Coronary artery (tissue), 2 donors: ENCODE measurements around the gene DRGX.
A peak's percentile ranks its signal among the peaks of the same experiment; 100 is the strongest.

Experiments used
- DNase-seq: peaks from one replicate; pipeline ENCODE4 v3.0.0-alpha.2; 2017; ENCODE audit warnings: low spot score
- H3K27ac ChIP-seq, 2 donors: fragments of 200-600 bp; sonication (generic); one replicate each; pipeline ENCODE4 v1.5.1; 2016 to 2019
- H3K4me3 ChIP-seq: fragments of 200-600 bp; sonication (generic); 2 replicates; pipeline ENCODE4 v1.5.1; 2016; ENCODE audit warnings: mild to moderate bottlenecking, moderate library complexity
- TF ChIP-seq, protein P1 (sequence below): fragments of 200-600 bp; sonication (generic); IDR thresholded peaks from one replicate; pipeline ENCODE4 v1.5.1; 2019; ENCODE audit warnings: antibody characterized with exemption

Gene DRGX

GRCh38 chr10:49350846-49351532 lies 44.9 kb downstream of the DRGX start:
- DNase-seq, result peak; percentile 36
- TF ChIP-seq, protein P1, sequence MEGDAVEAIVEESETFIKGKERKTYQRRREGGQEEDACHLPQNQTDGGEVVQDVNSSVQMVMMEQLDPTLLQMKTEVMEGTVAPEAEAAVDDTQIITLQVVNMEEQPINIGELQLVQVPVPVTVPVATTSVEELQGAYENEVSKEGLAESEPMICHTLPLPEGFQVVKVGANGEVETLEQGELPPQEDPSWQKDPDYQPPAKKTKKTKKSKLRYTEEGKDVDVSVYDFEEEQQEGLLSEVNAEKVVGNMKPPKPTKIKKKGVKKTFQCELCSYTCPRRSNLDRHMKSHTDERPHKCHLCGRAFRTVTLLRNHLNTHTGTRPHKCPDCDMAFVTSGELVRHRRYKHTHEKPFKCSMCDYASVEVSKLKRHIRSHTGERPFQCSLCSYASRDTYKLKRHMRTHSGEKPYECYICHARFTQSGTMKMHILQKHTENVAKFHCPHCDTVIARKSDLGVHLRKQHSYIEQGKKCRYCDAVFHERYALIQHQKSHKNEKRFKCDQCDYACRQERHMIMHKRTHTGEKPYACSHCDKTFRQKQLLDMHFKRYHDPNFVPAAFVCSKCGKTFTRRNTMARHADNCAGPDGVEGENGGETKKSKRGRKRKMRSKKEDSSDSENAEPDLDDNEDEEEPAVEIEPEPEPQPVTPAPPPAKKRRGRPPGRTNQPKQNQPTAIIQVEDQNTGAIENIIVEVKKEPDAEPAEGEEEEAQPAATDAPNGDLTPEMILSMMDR, result no peak
- H3K27ac ChIP-seq, result no peak overlapping the region
- H3K4me3 ChIP-seq, result no peak overlapping the region

DNA sequence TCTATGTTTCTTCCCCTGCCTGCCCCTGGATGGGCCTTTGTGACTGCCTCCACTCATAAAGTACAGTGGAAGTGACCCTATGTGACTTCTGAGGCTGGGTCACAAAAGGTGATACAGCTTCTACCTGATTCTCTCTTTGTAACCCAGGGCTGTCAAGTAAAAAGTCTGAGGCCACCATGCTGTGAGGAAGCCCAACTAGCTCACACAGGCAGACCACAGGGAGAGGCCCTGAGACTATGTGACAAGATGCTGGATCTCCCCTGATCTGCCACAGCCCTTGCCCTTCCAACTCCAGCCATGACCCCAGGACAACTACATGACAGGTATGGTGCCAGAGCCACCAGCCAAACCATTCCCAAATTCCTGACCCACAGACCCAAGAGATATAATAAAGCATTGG lies 45.8 kb downstream of the DRGX start:
- Histone ChIP-seq H3K27ac (no peak overlapping the region), H3K4me3 (no peak overlapping the region)
- DNase-seq, result peak; percentile 17
- TF ChIP-seq, protein P1, result no peak

- no peak overlapping the region for H3K27ac ChIP-seq
- DNase-seq, result peak; percentile 40
- no peak overlapping the region for H3K4me3 ChIP-seq
- TF ChIP-seq, protein P1, result no peak
Observed at GRCh38 chr10:49349390-49349789, 46.5 kb downstream of the DRGX start.

GRCh38 chr10:49348593-49348992 lies 47.3 kb downstream of the DRGX start:
- Histone ChIP-seq H3K27ac (no peak overlapping the region), H3K4me3 (no peak overlapping the region)
- DNase-seq, result no peak
- TF ChIP-seq, protein P1, result no peak

DNA sequence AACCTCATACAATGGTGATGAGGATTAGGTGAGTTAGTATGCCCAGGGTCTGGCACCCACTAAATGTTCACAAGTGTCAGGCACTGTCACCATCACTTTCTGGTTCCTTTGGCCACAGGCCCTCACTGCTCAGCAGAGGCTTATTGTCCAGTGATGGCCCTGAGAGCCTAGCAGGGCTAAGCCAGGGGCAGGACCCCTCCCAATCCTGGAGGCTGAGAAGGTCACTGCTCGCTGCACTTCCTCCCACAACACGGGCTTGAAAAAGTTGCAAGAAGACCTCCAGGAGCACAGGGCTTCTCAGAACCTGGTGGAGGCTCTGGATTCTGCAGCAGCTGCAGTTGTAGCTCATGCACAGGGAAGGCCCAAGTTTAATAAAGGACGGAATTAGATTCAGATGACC lies 48.1 kb downstream of the DRGX start:
- H3K4me3 ChIP-seq, result no peak overlapping the region
- peak; percentile 58 for DNase-seq
- no peak overlapping the region for H3K27ac ChIP-seq
- TF ChIP-seq, protein P1, result no peak

DNA sequence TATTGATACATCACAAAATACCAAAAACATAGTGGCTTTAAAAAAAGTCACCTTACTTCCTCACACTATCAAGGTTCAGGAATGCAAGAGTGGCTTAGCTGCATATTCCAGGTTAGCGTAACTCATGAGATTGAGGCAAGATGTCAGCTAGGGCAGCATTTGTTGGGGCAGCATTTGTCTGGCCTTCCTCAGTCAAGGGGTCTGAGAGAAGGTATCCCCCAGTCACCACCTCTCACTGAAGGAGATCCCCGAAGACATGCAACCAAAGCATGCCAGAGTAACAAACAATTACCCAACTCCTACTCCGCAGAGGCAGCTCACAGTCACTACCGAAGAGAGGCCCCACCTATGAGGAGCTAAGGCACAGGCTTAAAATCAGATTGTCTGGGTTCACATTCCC lies 48.5 kb downstream of the DRGX start:
- no peak overlapping the region for H3K27ac ChIP-seq
- TF ChIP-seq, protein P1, result no peak
- peak; percentile 3 for DNase-seq
- no peak overlapping the region for H3K4me3 ChIP-seq

DNA sequence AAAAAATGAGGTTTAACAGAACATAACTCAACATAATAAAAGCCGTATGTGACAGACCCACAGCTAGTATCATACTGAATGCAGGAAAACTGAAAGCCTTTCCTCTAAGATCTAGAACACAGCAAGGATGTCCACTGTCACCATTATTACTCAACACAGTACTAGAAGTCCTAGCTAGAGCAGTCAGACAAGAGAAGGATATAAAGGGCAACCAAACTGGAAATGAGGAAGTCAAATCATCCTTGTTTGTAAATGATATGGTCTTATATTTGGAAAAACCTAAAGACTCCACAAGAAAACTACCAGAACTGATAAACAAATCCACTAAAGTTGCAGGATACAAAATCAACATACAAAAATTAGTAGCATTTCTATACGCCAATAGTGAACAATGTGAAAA lies 51.0 kb downstream of the DRGX start:
- no peak overlapping the region for H3K27ac ChIP-seq
- H3K4me3 ChIP-seq, result no peak overlapping the region
- no peak for DNase-seq
- TF ChIP-seq, protein P1, result no peak
